Measurements from ENCODE around the gene TENT4B.
"Not testable (repeated sequence)": the region's sequence is repeated elsewhere in the genome, so short reads cannot be mapped to it uniquely, and the experiment has no call there.

TENT4B gene

GRCh38 chr16:50219402-50219975 is 66.4 kb downstream of the TENT4B start:
- no peak overlapping the region for H3K27ac Mint-ChIP-seq
- H3K36me3 Mint-ChIP-seq (ENCODE audit: low read depth) = peaks cover 24% of the 10 kb centered on the region
- no peaks in the 10 kb centered on the region for H3K9me3 Mint-ChIP-seq
- H3K27me3 Mint-ChIP-seq (ENCODE audit: low read depth) = no peaks in the 10 kb centered on the region
- peaks cover 27% of the 10 kb centered on the region for H3K4me1 Mint-ChIP-seq (ENCODE audit: low read depth)
- no peak overlapping the region for H3K4me3 Mint-ChIP-seq

DNA sequence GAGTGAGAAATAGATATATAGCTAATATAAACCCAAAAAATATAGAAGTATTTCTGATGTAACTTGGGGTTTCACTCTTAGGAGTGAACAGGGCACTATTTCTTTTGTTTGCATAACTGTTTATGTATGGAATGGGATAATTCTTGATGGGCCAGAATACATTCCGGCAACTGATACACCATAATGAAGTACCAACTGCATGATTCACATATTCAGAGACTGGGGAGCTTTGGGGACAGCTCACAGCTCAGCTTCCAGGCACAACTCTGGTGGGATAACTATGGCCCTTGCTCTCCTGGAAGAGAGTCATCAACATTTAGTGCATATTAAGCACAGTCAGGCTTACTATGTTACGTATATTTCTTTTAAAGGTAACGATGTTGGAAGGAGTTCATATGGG is 71.2 kb downstream of the TENT4B start:
- Mint-ChIP-seq H3K9me3 (no peaks in the 10 kb centered on the region), H3K27ac (no peak overlapping the region), H3K36me3 (ENCODE audit: low read depth) (peaks cover 27% of the 10 kb centered on the region), H3K4me3 (no peak overlapping the region), H3K27me3 (ENCODE audit: low read depth) (no peaks in the 10 kb centered on the region), H3K4me1 (ENCODE audit: low read depth) (peaks cover 9% of the 10 kb centered on the region)

DNA sequence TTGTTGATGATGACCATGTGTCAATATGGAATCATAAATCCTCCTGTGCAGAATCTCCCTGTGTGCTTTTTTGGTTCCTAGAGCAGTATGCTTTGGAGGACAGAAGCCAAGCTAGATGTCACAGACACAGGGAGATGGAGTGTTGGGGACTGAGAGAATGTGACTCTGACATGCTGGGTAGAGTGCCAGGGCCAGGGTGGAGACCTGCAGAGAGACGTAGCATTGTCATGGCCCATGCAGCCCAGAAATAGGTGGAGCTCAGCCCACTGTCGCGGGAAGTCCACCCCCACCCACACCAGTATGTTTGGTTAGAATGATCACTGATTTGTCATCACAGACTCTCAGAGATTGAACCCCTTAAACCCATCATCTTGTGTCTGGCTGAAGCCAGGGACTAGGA is 74.0 kb downstream of the TENT4B start:
- no peak overlapping the region for H3K4me3 Mint-ChIP-seq
- no peak overlapping the region for H3K27ac Mint-ChIP-seq
- H3K9me3 Mint-ChIP-seq = no peaks in the 10 kb centered on the region
- peaks cover 28% of the 10 kb centered on the region for H3K36me3 Mint-ChIP-seq (ENCODE audit: low read depth)
- peaks cover 7% of the 10 kb centered on the region for H3K4me1 Mint-ChIP-seq (ENCODE audit: low read depth)
- H3K27me3 Mint-ChIP-seq (ENCODE audit: low read depth) = no peaks in the 10 kb centered on the region

DNA sequence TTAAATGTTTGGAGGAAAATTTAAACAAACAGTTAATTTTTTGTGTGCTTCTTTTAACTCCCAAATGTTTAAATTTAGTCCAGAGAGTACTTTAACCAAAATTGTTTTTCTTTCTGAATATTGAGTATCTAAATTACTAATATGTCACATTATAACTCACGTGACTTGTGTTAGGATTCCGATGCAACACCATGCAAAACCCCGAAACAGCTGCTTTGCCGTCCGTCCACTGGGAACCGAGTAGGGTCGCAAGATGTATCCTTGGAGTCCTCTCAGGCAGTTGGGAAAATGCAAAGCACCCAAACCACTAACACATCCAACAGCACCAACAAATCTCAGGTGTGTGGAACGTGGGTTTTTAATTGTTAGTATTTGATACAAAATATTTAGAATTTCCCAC is 74.6 kb downstream of the TENT4B start:
- H3K27ac Mint-ChIP-seq = no peak overlapping the region
- H3K27me3 Mint-ChIP-seq (ENCODE audit: low read depth) = no peaks in the 10 kb centered on the region
- peaks cover 28% of the 10 kb centered on the region for H3K36me3 Mint-ChIP-seq (ENCODE audit: low read depth)
- peaks cover 7% of the 10 kb centered on the region for H3K4me1 Mint-ChIP-seq (ENCODE audit: low read depth)
- H3K4me3 Mint-ChIP-seq = no peak overlapping the region
- H3K9me3 Mint-ChIP-seq = no peaks in the 10 kb centered on the region

DNA sequence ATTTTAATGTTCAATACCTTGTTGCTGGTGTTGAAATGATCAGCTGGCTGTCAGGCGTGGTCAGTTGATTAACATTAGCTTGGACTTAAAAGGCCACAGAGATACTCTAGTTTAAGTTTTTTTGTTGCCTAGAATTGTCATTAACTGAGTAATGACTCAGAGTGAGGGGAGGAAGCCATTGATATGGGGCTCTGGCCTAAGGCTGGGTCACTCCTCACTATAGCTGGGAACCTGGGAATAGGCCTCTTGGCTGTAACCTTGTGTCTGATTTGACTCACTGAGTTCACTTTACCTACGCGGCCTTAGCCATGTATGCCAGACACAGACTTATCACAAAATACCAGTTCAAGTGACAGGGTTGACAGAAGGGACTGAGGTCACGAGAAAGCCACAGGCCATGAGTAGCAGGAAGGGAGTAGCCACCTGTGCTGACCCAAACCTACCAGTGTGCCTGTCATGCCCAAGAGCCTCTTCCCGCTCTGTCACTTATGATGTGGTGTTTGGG is 75.3 kb downstream of the TENT4B start:
- Mint-ChIP-seq H3K4me3 (no peak overlapping the region), H3K27me3 (ENCODE audit: low read depth) (no peaks in the 10 kb centered on the region), H3K27ac (no peak overlapping the region), H3K36me3 (ENCODE audit: low read depth) (peaks cover 22% of the 10 kb centered on the region), H3K9me3 (no peaks in the 10 kb centered on the region), H3K4me1 (ENCODE audit: low read depth) (peaks cover 6% of the 10 kb centered on the region)

- Mint-ChIP-seq H3K27me3 (ENCODE audit: low read depth) (no peaks in the 10 kb centered on the region), H3K4me1 (ENCODE audit: low read depth) (peaks cover 6% of the 10 kb centered on the region), H3K4me3 (no peak overlapping the region), H3K9me3 (no peaks in the 10 kb centered on the region), H3K36me3 (ENCODE audit: low read depth) (peaks cover 19% of the 10 kb centered on the region), H3K27ac (no peak overlapping the region)
These were observed 76.1 kb downstream of the TENT4B start for GRCh38 chr16:50229149-50229726.

DNA sequence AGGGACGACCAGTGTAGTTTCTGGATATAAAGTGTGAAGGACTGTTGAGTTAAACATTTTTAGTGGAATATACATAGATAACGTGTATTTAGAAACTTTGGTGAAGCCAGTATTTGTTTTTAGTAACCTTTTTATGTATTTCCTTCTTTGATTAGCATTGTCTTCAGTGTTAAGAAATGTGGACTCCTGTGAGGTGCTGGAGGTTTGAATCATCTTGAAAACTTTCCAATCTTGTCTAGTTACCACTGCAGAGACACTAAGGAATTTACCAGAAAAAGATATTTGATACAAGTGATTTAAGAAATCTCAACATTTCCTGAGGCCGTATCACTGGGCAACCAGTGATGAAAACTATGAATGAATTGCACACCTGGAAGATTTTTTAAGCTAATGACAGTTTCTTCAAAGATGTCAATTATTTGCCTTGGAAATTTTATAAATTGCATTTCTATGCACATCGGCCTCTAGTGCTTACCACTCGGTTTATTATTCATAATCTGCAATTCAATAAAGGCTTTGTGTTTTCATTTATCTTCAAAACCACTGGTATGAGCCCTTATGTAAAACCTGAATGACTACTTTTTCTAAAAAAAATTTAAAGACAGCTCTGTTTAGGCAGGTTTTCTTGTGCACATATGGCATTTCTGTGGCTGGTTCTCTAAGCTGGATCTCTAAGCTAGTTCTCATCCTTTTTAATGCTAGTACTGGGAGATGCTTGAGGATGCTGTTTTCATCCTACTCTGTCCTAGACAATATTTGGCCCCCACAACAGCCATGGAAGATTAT is 81.9 kb downstream of the TENT4B start:
- peaks cover 4% of the 10 kb centered on the region for H3K27me3 Mint-ChIP-seq (ENCODE audit: low read depth)
- H3K4me3 Mint-ChIP-seq = no peak overlapping the region
- peaks cover 3% of the 10 kb centered on the region for H3K36me3 Mint-ChIP-seq (ENCODE audit: low read depth)
- H3K27ac Mint-ChIP-seq = no peak overlapping the region
- no peaks in the 10 kb centered on the region for H3K9me3 Mint-ChIP-seq
- H3K4me1 Mint-ChIP-seq (ENCODE audit: low read depth) = no peaks in the 10 kb centered on the region

- H3K4me1 Mint-ChIP-seq (ENCODE audit: low read depth) = no peaks in the 10 kb centered on the region
- no peak overlapping the region for H3K4me3 Mint-ChIP-seq
- no peaks in the 10 kb centered on the region for H3K9me3 Mint-ChIP-seq
- peaks cover 9% of the 10 kb centered on the region for H3K27me3 Mint-ChIP-seq (ENCODE audit: low read depth)
- H3K36me3 Mint-ChIP-seq (ENCODE audit: low read depth) = peaks cover 1% of the 10 kb centered on the region
- H3K27ac Mint-ChIP-seq = no peak overlapping the region
These were observed 82.5 kb downstream of the TENT4B start for GRCh38 chr16:50235581-50235980.

- Mint-ChIP-seq H3K4me3 (no peak overlapping the region), H3K27me3 (ENCODE audit: low read depth) (peaks cover 24% of the 10 kb centered on the region), H3K4me1 (ENCODE audit: low read depth) (no peaks in the 10 kb centered on the region), H3K9me3 (no peaks in the 10 kb centered on the region), H3K27ac (no peak overlapping the region), H3K36me3 (ENCODE audit: low read depth) (no peaks in the 10 kb centered on the region)
These were observed 85.2 kb downstream of the TENT4B start for GRCh38 chr16:50238314-50238713.

- Mint-ChIP-seq H3K36me3 (ENCODE audit: low read depth) (no peaks in the 10 kb centered on the region), H3K4me1 (ENCODE audit: low read depth) (no peaks in the 10 kb centered on the region), H3K4me3 (no peak overlapping the region), H3K27me3 (ENCODE audit: low read depth) (peaks cover 24% of the 10 kb centered on the region), H3K9me3 (no peaks in the 10 kb centered on the region), H3K27ac (no peak overlapping the region)
These were observed 85.8 kb downstream of the TENT4B start for GRCh38 chr16:50238868-50239301.

DNA sequence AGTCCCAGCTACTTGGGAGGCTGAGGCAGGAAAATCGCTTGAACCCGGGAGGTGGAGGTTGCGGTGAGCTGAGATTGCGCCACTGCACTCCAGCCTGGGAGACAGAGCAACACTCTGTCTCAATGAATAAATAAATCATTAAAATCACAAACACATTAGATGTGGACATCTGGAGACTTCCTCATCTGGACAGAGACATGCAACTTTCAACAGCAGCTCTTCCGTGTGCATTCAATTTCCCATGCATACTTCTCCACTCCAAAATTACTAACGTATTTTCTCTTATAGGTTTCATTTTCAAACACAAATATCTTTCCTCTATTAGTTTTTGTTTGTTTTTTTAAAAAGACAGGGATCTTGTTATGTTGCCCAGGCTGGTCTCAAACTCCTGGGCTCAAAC is 89.9 kb downstream of the TENT4B start:
- H3K27me3 Mint-ChIP-seq (ENCODE audit: low read depth) = peaks cover 20% of the 10 kb centered on the region
- not testable (repeated sequence) for H3K36me3 Mint-ChIP-seq (ENCODE audit: low read depth); H3K27ac Mint-ChIP-seq; H3K9me3 Mint-ChIP-seq; H3K4me3 Mint-ChIP-seq
- peaks cover 13% of the 10 kb centered on the region for H3K4me1 Mint-ChIP-seq (ENCODE audit: low read depth)

DNA sequence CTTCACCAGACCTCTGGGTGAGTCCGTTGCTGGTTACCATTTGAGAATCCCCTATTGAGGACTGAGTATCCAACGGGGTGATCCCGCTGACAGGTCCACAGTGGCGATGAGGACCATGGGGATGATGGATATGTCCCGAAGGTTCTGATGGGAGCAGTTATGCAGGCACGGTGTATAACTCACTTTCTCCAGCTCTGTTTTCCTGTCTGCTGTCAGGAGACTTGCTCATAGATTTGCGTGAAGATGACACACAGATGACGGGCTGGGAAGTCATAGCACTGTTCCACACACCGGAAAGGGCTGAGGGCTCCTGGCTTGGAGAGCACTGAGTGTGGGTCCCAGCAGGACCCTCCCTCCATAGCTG is 91.0 kb downstream of the TENT4B start:
- H3K27ac Mint-ChIP-seq = no peak overlapping the region
- no peak overlapping the region for H3K4me3 Mint-ChIP-seq
- peaks cover 15% of the 10 kb centered on the region for H3K4me1 Mint-ChIP-seq (ENCODE audit: low read depth)
- no peaks in the 10 kb centered on the region for H3K36me3 Mint-ChIP-seq (ENCODE audit: low read depth)
- peaks cover 20% of the 10 kb centered on the region for H3K27me3 Mint-ChIP-seq (ENCODE audit: low read depth)
- no peaks in the 10 kb centered on the region for H3K9me3 Mint-ChIP-seq

DNA sequence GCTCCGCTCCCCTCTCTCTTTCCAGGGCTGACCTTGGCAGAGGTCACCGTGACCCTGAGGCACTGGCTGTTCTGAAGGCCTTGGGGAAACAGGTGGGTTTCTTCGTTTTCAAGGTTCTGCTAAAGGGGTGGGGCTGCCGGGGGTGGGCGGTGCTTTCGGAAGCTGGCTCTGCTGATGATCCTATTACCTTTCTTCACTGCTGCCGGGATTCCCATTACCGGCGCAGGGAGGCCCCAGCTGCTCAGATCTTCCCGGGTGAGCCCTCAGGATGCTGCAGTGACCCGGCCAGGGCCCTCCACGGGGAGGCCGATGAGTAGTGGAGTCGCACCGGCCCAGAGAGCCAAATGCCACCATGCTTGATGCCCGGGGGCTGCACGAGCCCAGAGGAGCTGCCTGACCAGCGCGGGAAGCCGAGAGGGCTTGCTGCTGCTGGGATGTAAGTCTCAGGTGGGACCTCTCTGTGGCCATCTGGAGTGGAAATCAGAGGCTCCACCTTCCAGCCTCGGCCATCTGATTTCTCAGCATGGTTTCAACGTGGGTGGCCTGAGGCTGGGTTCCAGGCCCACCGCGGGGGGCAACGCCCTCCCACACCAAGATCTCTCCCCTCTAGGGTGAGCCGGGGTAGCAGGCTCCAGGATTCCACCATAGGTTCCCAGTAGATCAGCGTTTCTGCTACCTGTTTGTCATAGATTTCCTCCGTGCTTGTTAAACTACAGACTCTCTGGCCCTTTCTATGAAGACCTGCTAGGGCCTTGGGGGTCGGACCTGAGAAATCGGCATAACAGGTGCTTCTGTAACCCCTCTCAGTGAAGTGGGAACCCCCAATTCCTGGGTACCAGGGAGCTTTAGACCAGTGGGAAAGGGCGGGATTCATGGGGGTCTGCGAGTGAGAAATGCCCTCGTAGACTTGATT is 91.7 kb downstream of the TENT4B start:
- Mint-ChIP-seq H3K4me3 (peak overlapping the region; percentile 79), H3K36me3 (ENCODE audit: low read depth) (no peaks in the 10 kb centered on the region), H3K9me3 (no peaks in the 10 kb centered on the region), H3K4me1 (ENCODE audit: low read depth) (peaks cover 17% of the 10 kb centered on the region), H3K27me3 (ENCODE audit: low read depth) (peaks cover 20% of the 10 kb centered on the region), H3K27ac (peak overlapping the region; percentile 63)
